IgD-negative memory B cell (primary cell): ENCODE results near the gene PTCH1. TPM values are rescaled to one million over a fixed set of nuclear protein-coding genes. Genes with fewer than 3 reads are reported as not detected.

Source experiments
- H3K27ac Mint-ChIP-seq, 3 donors: one replicate each; pipeline ENCODE4 v1.8.0; 2020 to 2022; ENCODE audit warnings: mild to moderate bottlenecking in 3 of 3, mixed read lengths in 3 of 3, moderate library complexity in 1 of 3
- H3K27me3 Mint-ChIP-seq: one replicate; pipeline ENCODE4 v1.8.0; 2021; ENCODE audit warnings: mixed read lengths
- H3K36me3 Mint-ChIP-seq: one replicate; pipeline ENCODE4 v1.8.0; 2020; ENCODE audit warnings: mild to moderate bottlenecking, mixed read lengths
- H3K4me1 Mint-ChIP-seq, 3 donors: one replicate each; pipeline ENCODE4 v1.8.0; 2020 to 2022; ENCODE audit warnings: mixed read lengths in 3 of 3, mild to moderate bottlenecking in 1 of 3
- H3K4me3 Mint-ChIP-seq, 4 donors: one replicate each; pipeline ENCODE4 v1.8.0; 2020 to 2022; ENCODE audit warnings: mild to moderate bottlenecking in 4 of 4, mixed read lengths in 4 of 4, moderate library complexity in 3 of 4
- H3K9me3 Mint-ChIP-seq, 3 donors: one replicate each; pipeline ENCODE4 v1.8.0; 2020 to 2021; ENCODE audit warnings: mixed read lengths in 3 of 3, mild to moderate bottlenecking in 1 of 3
- polyA plus RNA-seq: library from polyadenylated mRNA; unstranded; fragments of 300-500 nt; fragmentation: Illumina TruSeq; gene quantifications from one replicate; pipeline ENCODE4 v1.2.3, GENCODE V29; 2021

Gene PTCH1
- polyA plus RNA-seq, 1 donor from 2014 or later = 19.3 TPM

DNA sequence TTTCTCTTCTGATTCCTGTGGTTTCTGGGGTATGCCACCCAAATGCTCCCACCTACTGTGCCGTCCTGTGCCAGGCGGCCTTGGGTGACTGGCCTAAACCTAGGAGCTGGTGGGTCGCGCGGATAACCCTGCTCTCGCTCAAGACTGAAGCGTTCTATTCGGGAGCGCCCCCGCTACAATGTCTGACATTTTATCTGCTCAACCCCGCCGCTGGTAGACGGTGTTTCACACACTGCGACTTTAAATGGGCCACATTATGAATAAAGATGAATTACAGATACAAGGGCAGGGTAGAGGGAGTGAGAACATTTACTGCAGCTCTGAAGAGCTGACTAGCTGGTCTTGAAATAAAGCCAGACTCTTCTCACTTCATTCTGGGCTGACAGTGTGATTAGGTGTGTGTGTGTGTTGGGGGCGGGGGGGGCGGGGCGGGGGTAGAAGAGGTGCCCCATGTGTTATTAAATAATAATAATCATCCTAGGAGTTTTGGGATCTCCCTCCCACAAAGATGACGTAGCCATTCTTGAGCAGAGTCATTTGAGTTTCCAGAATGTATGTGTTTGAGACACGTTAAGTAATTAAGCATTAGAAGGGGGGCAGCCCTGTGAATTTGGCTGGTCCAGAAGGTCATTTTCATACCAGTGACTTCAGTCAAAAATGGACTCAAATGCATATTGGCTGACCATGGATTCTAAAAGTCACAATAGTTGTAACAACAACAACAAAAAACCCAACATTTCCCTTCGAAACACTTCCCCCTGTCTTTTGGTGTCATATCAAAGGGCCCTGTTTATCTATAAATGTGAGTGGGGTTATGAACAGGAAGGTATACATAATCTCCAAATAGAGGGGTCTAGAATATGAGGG lies 1.0 kb upstream of the PTCH1 start:
- H3K9me3 Mint-ChIP-seq = peaks cover 0 to 11% (median 4%) of the 10 kb centered on the region in 3 donors
- peaks cover 28% of the 10 kb centered on the region for H3K27me3 Mint-ChIP-seq
- peak overlapping the region in 3 of 4 donors; percentile 10 to 88 (median 28) for H3K4me3 Mint-ChIP-seq
- H3K27ac Mint-ChIP-seq = peak overlapping the region in 1 of 3 donors; percentile 53
- H3K36me3 Mint-ChIP-seq = peaks cover 3% of the 10 kb centered on the region
- peaks cover 4 to 5% (median 5%) of the 10 kb centered on the region in 3 donors for H3K4me1 Mint-ChIP-seq

DNA sequence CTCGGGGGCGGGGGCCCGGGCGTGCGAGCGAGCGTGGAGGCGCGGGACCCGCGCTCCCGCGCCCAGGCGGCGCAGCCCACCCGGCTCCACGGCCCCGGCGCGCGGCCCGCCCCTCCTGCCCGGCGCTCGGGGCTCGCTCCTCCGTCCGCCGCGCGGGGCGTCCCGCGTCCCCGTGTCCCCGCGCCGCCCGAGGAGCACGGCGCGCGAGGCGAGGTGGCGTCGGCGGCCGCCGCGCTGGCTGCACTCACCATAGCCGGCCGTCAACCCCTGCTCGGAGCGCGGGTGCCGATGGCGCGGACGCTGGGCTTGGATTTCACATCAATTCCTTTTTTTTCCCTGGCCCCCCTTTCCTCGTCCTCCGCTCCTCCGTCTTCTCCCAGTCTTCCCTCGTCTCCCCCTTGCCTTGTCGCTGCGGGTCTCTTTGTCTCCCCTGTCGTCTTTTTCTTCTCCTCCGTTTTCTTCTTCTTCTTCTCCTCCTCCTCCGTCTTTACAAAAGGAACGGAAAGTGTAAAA lies 494 bp downstream of the PTCH1 start:
- H3K9me3 Mint-ChIP-seq = peaks cover 0 to 11% (median 4%) of the 10 kb centered on the region in 3 donors
- peaks cover 3% of the 10 kb centered on the region for H3K36me3 Mint-ChIP-seq
- H3K27me3 Mint-ChIP-seq = peaks cover 36% of the 10 kb centered on the region

DNA sequence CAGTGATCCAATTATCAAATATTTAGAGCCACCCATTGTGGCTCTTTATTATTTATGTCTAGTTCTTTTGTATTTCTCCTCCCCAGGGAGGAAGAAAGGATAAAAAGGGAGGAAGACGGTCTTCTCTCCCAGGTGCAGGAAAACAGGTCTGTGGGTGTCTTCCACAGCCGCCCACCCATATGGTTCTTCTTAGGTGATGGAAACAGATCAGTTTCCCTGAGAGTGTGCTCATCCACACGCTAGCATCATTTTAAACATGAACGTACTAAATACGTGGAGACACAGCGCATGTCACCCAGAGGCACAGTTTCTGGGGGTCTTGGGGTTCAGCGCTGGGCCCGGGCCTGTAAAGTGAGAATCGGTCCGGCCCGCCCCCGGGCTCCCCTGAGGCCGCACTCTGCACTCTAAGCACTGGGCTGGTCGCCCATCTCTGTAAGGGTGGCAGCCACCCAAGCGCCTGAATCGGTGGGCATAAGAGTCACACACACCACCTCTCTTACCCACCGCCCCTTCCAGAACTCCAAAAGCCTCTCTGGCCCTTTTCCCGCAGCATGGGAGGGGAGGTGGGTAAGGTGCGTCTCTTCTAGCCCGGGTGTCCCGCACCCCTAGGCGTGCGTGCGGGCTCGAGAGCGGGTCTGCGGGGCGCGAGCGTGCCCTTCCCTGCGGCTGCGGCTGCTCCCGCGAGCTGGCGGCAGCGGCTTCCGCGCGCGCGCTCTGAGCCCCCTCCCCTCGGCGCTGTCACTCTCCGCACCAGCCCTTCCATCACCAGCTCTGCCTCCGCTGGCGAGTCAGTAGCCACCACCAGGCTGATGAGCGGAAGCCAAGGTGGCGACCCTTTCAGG lies 1.3 kb downstream of the PTCH1 start:
- peaks cover 0 to 11% (median 3%) of the 10 kb centered on the region in 3 donors for H3K9me3 Mint-ChIP-seq
- H3K36me3 Mint-ChIP-seq = peaks cover 3% of the 10 kb centered on the region
- peak overlapping the region in 1 of 3 donors; percentile 15 for H3K27ac Mint-ChIP-seq
- H3K4me1 Mint-ChIP-seq = peaks cover 12 to 14% (median 14%) of the 10 kb centered on the region in 3 donors
- peak overlapping the region; percentile 18 to 70 (median 39) for H3K4me3 Mint-ChIP-seq
- H3K27me3 Mint-ChIP-seq = peaks cover 35% of the 10 kb centered on the region

More for the DNA sequence above, 494 bp downstream of the PTCH1 start:
- Mint-ChIP-seq H3K4me3 (peak overlapping the region; percentile 88 to 98 (median 96)), H3K4me1 (peaks cover 11 to 14% (median 13%) of the 10 kb centered on the region in 3 donors), H3K27ac (peak overlapping the region; percentile 55 to 82 (median 70))

DNA sequence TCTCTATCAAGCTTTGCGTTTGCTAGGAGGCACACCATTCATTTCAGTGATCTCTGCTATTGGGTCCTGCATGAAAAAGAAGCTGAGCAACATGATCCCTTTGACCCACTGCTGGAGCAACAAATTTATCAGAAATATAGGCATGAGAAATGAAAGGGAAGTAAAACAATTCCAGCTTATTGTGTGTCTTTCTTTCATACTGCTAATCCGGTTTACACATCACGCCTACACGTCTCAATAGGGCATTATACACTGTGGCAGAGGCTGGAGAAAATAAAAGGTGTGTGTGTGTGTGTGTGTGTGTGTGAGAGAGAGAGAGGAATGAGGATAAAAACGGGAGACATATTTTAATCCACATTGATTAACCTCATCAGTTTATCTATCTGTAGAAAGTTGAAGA lies 2.4 kb downstream of the PTCH1 start:
- H3K36me3 Mint-ChIP-seq = peaks cover 3% of the 10 kb centered on the region
- peak overlapping the region in 1 of 3 donors; percentile 15 for H3K27ac Mint-ChIP-seq
- H3K4me3 Mint-ChIP-seq = peak overlapping the region in 2 of 4 donors; percentile 55 to 96
- peaks cover 17 to 22% (median 18%) of the 10 kb centered on the region in 3 donors for H3K4me1 Mint-ChIP-seq
- H3K27me3 Mint-ChIP-seq = peaks cover 36% of the 10 kb centered on the region
- H3K9me3 Mint-ChIP-seq = peaks cover 0 to 4% (median 2%) of the 10 kb centered on the region in 3 donors

DNA sequence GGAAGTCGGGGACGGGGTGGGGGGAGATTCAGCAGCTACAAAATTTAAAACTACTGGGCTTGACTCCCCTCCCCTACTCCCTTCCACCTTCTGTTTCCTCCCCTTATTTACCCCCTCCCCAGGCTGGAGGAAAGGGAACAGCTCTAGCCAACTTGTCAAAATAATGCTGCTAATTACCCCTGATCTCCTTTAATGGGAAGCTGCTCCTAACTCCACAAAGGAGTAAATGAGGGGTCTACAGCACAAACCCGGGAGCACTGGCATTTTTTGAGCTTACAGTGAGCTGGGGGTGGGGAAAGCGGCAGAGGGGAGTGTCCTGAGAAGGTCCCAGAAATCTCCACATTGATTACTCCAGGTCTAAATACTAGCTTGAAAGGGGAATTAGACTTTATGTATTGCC lies 3.1 kb downstream of the PTCH1 start:
- Mint-ChIP-seq H3K9me3 (peaks cover 0 to 2% (median 0%) of the 10 kb centered on the region in 3 donors), H3K27ac (peak overlapping the region in 1 of 3 donors; percentile 15), H3K27me3 (peaks cover 36% of the 10 kb centered on the region), H3K4me3 (peak overlapping the region in 1 of 4 donors; percentile 96), H3K4me1 (peaks cover 17 to 23% (median 17%) of the 10 kb centered on the region in 3 donors), H3K36me3 (peaks cover 3% of the 10 kb centered on the region)

DNA sequence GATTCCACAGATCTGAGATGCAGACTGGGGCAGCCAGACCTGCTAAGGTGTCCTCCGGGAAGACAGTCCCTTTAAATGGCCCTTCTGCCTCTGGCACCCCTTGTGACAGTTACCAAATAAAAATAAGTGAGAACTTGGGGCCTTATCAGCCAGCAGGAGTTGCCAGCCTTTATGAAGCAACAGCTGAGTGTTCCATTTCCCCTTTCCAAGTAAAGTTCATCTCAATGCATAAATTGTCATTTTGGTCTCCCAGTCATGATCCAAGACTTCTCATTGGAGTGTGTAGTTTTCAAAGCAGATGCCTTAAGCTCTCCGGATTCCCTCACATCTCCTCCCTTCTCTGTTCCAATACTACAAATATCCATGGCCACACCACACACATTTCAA lies 4.1 kb downstream of the PTCH1 start:
- Mint-ChIP-seq H3K4me3 (peak overlapping the region in 1 of 4 donors; percentile 96), H3K4me1 (peaks cover 16 to 23% (median 20%) of the 10 kb centered on the region in 3 donors), H3K27me3 (peaks cover 38% of the 10 kb centered on the region), H3K27ac (peak overlapping the region in 2 of 3 donors; percentile 65 to 98), H3K36me3 (peaks cover 3% of the 10 kb centered on the region), H3K9me3 (peaks cover 0 to 2% (median 0%) of the 10 kb centered on the region in 3 donors)

DNA sequence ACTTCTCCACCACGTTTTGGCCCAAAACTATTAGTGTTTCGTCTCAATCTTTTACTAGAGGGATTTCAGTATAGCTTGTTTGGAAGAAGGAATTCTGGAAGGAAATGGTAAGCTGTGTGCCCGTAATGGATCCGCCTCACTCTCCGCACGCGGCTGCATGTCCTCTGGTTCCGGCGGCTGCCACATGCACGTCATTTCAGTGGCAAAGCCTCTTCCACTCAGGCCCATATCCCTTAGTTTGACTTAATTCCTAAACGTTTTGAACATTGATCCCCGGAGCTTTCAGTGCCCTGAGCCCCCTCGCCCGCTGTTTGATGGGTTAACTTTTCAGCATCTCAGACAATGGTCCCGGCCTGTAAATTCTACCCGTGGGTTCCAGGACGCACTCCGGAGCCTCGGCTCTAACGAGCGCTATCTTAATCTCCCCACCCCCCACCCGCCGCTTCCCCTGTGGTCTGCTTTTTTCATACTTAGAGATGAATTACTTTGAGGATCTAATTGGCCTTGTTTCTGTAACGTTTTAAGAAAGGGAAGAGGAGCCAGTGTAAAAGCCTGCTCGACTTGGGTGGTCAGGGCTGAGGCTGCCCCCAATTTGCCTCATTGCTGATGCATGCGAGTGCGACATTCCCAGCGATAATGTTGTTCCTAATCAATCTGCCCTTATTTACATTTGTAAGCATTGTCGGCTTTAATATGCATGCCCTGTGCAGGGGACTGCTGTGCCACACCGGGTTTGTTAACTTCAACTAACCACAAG lies 4.6 kb downstream of the PTCH1 start:
- Mint-ChIP-seq H3K4me3 (peak overlapping the region; percentile 87 to 97 (median 96)), H3K27ac (peak overlapping the region; percentile 92 to 98 (median 98)), H3K9me3 (peaks cover 0 to under 1% (median 0%) of the 10 kb centered on the region in 3 donors), H3K4me1 (peaks cover 16 to 23% (median 22%) of the 10 kb centered on the region in 3 donors), H3K36me3 (peaks cover 3% of the 10 kb centered on the region), H3K27me3 (peaks cover 34% of the 10 kb centered on the region)

DNA sequence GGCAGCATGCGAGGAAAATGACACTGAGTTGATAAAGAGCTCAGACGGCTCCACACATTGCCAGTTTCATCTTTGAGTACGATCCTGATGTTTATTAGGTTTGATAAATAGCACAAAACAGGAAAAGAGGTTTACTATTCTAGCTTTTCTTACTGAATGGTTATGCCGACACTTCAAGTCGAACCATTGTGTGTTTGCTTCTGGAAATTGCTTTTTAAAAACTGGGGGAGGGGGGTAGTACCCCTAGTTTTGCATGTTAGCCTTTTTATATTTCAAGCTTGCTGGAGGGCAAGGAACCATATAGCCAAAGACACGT lies 5.2 kb downstream of the PTCH1 start:
- peak overlapping the region; percentile 87 to 97 (median 96) for H3K4me3 Mint-ChIP-seq
- H3K36me3 Mint-ChIP-seq = peaks cover 1% of the 10 kb centered on the region
- peak overlapping the region; percentile 92 to 98 (median 98) for H3K27ac Mint-ChIP-seq
- H3K27me3 Mint-ChIP-seq = peaks cover 32% of the 10 kb centered on the region
- H3K9me3 Mint-ChIP-seq = no peaks in the 10 kb centered on the region
- H3K4me1 Mint-ChIP-seq = peaks cover 14 to 21% (median 20%) of the 10 kb centered on the region in 3 donors

DNA sequence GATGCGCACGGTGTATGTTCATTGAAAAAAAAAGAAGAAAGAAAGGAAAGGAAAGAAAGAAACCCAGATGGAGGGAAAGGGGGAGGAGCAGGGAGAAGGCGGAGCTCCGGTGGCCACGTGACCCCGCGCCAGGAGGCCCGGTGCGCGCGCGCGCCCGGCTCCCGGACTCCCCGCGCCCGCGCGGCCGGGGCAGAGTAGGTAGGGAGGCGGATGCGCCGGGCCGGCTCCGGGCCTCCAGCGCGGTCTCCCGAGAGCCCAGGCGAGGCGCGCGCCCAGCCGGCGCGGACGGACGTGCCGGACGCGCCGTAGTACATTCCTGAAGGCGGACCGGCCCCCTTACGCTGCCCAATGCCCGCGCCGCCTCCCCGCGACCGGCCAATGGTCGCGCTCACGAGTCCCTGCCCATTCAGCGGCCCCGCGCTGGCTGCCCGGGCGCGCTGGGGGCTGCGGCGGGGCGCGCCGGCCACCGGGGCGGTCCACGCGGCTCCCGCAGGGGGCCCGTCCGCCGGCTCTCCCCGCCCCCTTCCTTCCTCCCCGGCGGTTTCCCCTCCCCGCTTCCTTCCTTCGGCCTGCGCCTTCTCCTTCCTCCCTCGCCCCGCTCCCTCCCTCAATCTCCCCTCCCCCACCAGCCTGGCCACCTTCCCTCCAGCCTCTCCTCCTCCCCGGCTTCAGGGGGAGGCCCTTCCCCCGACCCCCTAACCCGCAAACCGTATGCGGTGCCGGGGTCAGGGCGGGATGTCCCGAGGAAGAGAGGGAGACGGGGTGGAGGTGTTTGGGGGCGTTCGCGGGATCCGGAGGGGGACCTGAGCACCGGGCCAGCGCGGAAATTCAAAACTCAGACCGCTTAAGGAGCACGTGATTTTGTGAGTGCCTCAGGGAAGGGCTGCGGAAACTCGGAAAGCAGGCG lies 5.8 kb downstream of the PTCH1 start:
- H3K4me1 Mint-ChIP-seq = peaks cover 13 to 19% (median 18%) of the 10 kb centered on the region in 3 donors
- peaks cover 30% of the 10 kb centered on the region for H3K27me3 Mint-ChIP-seq
- peak overlapping the region; percentile 88 to 98 (median 97) for H3K4me3 Mint-ChIP-seq
- H3K36me3 Mint-ChIP-seq = no peaks in the 10 kb centered on the region
- H3K27ac Mint-ChIP-seq = peak overlapping the region; percentile 92 to 98 (median 98)
- H3K9me3 Mint-ChIP-seq = no peaks in the 10 kb centered on the region

DNA sequence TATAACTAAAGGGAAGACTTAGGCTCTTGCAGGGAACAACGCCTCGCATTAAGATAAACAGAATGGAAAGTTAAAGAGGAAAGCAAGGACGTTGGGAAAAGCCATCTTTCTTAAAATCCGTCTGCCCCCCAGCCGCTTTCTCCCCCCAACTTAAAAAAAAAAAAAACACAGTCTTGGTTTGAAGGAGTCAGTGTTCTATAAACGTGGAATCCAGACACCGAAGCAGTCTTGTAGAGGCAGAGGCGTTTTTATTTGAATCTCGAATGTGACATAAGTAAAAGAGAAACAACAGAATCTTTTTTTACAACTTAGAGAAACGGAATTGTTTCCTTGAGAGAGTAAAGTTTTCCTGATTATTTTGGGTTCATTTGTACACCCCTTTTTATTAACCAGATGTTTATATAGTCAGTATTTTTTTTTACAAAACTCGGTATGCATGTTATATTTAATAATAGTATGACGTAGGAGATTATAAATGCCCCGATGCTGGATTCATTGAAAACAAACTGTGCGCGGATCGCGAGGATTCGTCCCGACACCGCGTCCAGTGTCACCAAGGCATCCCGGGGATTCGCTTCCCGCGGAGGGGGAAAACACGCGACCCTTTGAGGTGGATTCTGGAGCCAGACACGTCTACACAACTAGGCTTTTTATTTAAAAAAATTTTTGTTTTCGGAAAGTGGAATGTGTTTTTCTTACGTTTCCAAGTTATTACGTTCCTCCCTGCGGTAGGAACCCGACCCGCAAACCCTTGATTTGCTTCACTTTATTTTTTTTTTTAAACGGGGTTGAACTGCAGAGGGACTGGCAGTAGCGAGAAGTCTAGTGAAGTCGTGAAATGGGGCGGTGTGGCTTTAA lies 6.7 kb downstream of the PTCH1 start:
- H3K4me1 Mint-ChIP-seq = peaks cover 14 to 23% (median 19%) of the 10 kb centered on the region in 3 donors
- peak overlapping the region; percentile 88 to 98 (median 94) for H3K4me3 Mint-ChIP-seq
- H3K36me3 Mint-ChIP-seq = no peaks in the 10 kb centered on the region
- peaks cover 26% of the 10 kb centered on the region for H3K27me3 Mint-ChIP-seq
- no peaks in the 10 kb centered on the region for H3K9me3 Mint-ChIP-seq
- peak overlapping the region; percentile 78 to 97 (median 86) for H3K27ac Mint-ChIP-seq

DNA sequence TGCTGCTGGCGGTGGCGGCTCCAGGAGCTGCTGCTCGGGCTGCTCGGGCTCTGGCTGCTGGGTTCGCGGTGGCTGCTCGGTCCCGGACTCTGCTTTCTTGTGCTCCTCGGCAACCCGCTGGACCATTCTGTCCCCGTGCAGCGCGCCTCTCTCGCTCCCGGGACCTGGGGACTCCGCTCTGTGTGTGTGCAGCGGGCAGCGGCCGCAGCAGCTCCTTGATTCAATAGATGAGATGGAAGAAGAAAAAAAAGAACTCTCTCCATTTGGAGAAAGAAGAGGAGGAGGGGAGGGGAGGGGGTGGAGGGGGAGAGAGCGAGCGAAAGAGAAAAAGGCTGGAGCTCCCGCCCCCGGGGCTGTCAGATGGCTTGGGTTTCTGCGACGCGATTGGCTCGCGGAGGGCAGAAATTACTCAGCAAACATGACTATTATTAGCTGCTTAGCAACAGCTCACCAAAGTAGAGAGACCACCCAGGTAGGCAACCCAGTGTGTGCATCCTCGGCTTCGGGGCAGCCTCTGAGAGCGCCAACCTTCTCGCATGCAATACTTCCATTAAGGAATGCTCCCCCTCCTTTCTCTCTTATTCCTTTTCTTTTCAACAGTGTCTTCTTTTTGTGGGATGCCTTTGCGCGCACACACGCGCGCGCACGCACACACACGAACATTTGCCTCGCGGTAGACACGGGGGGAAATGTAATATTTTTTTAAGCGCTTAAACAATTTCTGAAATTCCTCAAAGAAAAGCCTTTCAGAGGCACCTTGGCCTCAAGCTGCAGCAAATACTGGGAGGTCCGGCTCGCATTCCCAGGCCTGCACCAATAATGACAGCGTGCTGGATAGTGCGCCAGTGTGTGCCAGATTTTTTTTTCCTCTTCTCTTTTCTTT lies 7.6 kb downstream of the PTCH1 start:
- Mint-ChIP-seq H3K36me3 (no peaks in the 10 kb centered on the region), H3K4me1 (peaks cover 19 to 31% (median 24%) of the 10 kb centered on the region in 3 donors), H3K4me3 (peak overlapping the region; percentile 88 to 98 (median 94)), H3K27me3 (peaks cover 23% of the 10 kb centered on the region), H3K27ac (peak overlapping the region; percentile 78 to 97 (median 86)), H3K9me3 (no peaks in the 10 kb centered on the region)
